Neural crest cell (in vitro differentiated cells): ENCODE data around the gene HOXD8. TPM values are rescaled to one million over a fixed set of nuclear protein-coding genes. Genes with fewer than 3 reads are reported as not detected.

Source experiments
- DNase-seq: peaks from one replicate; pipeline ENCODE4 v3.0.0; 2021; ENCODE audit warnings: low read depth, mixed read lengths, low spot score
- H3K27ac Mint-ChIP-seq: one replicate; pipeline ENCODE4 v1.8.0; 2021; ENCODE audit warnings: mild to moderate bottlenecking, mixed read lengths; ENCODE audit not compliant: unreplicated experiment
- H3K27me3 Mint-ChIP-seq: 2 replicates; pipeline ENCODE4 v1.8.0; 2021; ENCODE audit warnings: low read depth, mild to moderate bottlenecking, mixed read lengths
- H3K36me3 Mint-ChIP-seq: 2 replicates; pipeline ENCODE4 v1.8.0; 2021; ENCODE audit warnings: low read depth, mild to moderate bottlenecking, mixed read lengths
- H3K4me1 Mint-ChIP-seq: 2 replicates; pipeline ENCODE4 v1.8.0; 2021; ENCODE audit warnings: mixed read lengths
- H3K4me3 Mint-ChIP-seq: one replicate; pipeline ENCODE4 v1.8.0; 2021; ENCODE audit warnings: mild to moderate bottlenecking, mixed read lengths
- H3K9me3 Mint-ChIP-seq: 2 replicates; pipeline ENCODE4 v1.8.0; 2021; ENCODE audit warnings: mixed read lengths
- total RNA-seq: library from RNA; stranded (reverse); gene quantifications from 2 replicates; pipeline ENCODE4 v1.2.1, GENCODE V29; 2021
- TF ChIP-seq, protein P1 (sequence below): fragments of 200-600 bp; sonication (generic); conservative IDR thresholded peaks from 2 replicates; pipeline ENCODE4 v1.5.0; 2021; ENCODE audit warnings: antibody characterized with exemption, mild to moderate bottlenecking

The HOXD8 gene
- total RNA-seq, 1 donor from 2014 or later = not detected

- Mint-ChIP-seq H3K27ac (no peak overlapping the region), H3K27me3 (peaks cover 100% of the 10 kb centered on the region), H3K4me1 (peaks cover 34% of the 10 kb centered on the region), H3K4me3 (no peak overlapping the region), H3K9me3 (no peaks in the 10 kb centered on the region), H3K36me3 (no peaks in the 10 kb centered on the region)
- DNase-seq = no peak
- TF ChIP-seq, protein P1, sequence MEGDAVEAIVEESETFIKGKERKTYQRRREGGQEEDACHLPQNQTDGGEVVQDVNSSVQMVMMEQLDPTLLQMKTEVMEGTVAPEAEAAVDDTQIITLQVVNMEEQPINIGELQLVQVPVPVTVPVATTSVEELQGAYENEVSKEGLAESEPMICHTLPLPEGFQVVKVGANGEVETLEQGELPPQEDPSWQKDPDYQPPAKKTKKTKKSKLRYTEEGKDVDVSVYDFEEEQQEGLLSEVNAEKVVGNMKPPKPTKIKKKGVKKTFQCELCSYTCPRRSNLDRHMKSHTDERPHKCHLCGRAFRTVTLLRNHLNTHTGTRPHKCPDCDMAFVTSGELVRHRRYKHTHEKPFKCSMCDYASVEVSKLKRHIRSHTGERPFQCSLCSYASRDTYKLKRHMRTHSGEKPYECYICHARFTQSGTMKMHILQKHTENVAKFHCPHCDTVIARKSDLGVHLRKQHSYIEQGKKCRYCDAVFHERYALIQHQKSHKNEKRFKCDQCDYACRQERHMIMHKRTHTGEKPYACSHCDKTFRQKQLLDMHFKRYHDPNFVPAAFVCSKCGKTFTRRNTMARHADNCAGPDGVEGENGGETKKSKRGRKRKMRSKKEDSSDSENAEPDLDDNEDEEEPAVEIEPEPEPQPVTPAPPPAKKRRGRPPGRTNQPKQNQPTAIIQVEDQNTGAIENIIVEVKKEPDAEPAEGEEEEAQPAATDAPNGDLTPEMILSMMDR = no peak
These were observed 43.5 kb downstream of the HOXD8 start for GRCh38 chr2:176172895-176173566.

DNA sequence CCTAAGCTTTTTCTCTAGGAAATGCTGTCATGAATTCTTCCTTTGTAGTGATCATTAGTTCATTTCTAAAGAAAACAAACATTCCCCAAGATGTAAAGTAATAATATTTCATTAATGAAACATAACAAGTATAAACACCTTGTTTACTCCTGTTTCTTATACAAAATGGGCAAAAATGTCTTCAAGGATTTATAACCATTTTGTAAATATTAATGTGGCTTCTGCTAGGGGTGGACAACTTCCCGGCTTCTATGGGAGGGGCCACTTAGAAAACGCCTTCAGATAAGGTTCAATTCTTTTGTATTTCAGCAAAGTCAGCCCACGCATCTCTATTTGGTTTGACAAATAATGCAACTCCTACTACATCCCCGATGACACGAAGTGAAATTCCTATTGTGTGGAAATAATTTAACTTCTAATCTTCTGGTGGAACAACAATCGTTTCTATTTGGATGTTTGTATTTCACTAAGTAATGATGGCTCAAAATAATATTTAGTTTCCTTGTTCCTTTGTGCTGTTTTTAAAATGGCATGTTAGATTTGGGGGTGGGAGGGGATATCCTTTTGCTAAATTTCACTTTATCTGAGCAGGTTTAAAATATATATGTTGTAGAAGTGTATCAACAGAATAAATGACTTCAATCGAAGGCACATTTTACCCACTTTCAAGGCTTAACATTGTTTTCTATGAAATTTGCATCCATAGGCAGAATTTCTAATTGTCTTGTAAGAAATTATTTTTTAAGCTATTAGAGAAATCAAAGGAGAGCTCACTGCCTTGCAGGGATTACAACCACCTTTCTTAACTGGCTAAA lies 44.3 kb downstream of the HOXD8 start:
- Mint-ChIP-seq H3K9me3 (no peaks in the 10 kb centered on the region), H3K4me3 (no peak overlapping the region), H3K27ac (no peak overlapping the region), H3K27me3 (peaks cover 100% of the 10 kb centered on the region), H3K4me1 (peaks cover 37% of the 10 kb centered on the region), H3K36me3 (no peaks in the 10 kb centered on the region)
- no peak for DNase-seq
- TF ChIP-seq, protein P1 = no peak

- Mint-ChIP-seq H3K36me3 (no peaks in the 10 kb centered on the region), H3K9me3 (no peaks in the 10 kb centered on the region), H3K27me3 (peaks cover 100% of the 10 kb centered on the region), H3K4me1 (peaks cover 37% of the 10 kb centered on the region), H3K27ac (no peak overlapping the region), H3K4me3 (no peak overlapping the region)
- no peak for DNase-seq
- TF ChIP-seq, protein P1 = no peak
These were observed 44.9 kb downstream of the HOXD8 start for GRCh38 chr2:176174382-176174823.

- Mint-ChIP-seq H3K27me3 (peaks cover 100% of the 10 kb centered on the region), H3K27ac (no peak overlapping the region), H3K9me3 (no peaks in the 10 kb centered on the region), H3K4me1 (peaks cover 37% of the 10 kb centered on the region), H3K36me3 (no peaks in the 10 kb centered on the region), H3K4me3 (peak overlapping the region; percentile 84)
- no peak for DNase-seq
- TF ChIP-seq, protein P1 = no peak
These were observed 45.6 kb downstream of the HOXD8 start for GRCh38 chr2:176174824-176175708.
